KG1 (cell line): Measurements from ENCODE around the gene ATG5.
"Not testable (repeated sequence)": the region's sequence is repeated elsewhere in the genome, so short reads cannot be mapped to it uniquely, and the experiment has no call there.

Source experiments
- DNase-seq: peaks from one replicate; lab custom pipeline; 2025; lab: John Stamatoyannopoulos, UW

ATG5 gene

DNA sequence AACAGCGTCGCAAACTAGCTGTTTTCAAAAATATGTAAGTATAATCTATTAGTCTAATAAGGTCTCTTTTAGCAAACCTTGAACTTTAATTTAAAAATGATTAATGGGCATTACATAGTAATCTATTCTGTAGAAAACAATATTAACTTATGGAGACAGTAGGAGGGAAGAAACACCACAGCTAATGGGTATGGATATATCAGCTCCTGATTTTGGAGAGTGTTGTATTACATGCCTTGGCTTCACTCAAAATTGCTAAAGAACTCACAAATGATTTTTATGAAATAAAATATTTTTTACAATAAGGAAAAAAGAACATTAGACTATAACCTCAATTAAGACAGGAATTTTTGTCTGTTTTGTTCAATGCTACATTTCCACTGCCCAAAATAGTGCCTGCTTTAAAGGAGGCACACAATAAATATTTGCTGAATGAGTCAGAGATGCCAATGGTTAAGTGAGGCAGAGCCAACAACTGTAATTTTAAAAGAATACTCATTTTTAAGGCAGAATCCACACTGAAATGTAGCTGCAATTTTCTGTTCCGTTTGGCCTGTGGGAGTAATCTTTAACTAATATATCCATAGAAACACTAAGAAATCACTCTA lies 15.7 kb downstream of the ATG5 start:
- DNase-seq = no peak

DNA sequence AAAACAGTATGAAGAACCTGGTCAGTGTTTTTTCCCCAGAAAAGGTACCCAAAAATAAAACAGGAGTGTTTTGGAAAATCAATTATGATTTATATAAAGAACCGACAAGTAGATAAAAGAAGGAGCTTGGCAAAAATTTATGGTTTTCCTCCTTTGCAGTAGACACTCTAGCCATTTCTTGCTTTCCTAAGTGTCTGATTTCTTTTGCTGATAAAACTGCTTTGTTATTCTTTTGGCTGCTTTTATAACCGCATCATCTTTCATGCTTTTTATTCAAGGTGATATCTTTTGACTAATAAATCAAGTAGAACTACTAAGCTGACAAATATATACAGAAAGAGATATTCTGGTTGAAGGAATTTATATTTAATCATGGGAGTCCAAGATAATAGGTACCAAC lies 16.6 kb downstream of the ATG5 start:
- DNase-seq = no peak

DNA sequence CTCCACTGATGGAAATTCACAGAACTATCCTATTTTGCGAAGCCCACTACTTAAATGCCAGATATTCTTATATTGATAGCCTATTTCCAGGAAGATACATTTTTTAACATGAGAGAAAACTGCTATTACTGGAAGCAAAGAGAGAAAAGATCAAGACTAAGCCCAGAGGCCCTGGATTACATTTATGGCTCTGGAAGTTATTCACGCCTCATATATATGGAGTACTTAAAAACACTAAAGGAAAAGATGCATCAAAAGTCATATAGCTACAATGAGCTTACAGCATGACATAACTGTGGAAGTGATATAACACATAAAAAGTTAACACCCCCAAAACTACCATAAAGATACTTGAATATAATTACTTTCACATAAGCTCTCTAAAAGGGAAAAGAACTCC lies 19.8 kb downstream of the ATG5 start:
- DNase-seq = no peak

- no peak for DNase-seq
Measured at GRCh38 chr6:106300944-106301343, 24.6 kb downstream of the ATG5 start.

DNA sequence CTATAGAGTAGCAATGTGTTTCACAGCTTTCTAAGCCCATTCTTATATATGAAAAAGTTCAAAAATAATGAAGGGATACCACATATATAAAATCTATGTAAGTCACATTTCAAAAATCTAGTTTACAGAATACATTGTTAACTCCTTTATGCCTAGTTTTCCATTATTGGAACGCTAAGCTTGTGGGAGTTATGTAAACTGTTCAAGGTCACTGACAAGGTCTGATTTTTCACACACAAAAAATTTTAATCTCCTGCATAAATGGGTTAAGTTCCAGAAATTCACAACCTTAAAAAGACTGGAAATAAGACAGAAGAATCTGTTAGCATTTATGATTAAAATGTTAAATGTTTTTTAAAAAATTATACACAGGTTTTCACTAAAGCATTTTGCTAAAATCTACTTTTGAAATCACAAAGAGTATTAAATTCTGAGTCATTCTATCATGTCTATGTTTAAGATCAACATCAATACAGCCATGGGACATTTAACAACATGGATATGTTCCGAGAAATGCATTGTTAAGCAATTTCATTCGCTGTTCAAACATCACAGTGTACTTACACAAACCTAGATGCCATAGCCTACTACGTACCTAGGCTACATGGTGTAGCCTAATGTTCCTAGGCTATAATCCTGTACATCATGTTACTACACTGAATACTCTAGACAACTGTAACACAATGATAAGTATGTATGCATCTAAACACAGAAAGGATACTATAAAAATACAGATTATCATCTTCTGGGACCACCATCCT lies 25.4 kb downstream of the ATG5 start:
- DNase-seq = no peak

DNA sequence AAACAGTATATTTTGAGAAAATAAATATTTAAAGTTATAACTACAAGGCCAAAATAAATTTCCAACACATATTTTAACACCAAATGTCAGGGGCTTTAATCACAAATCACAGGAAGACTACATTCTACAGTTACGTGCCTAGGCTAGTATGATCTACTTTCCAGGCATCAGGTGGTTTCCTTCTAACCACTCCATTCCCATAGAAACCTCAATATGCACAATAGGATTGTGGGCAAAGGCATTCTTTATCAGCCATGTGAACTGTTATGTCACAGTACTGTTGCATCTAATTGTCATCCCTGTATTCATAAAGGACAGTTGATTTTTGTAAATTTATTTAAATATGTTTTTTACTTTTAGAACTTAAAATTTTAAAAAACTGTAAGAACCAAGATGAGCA lies 32.4 kb downstream of the ATG5 start:
- no peak for DNase-seq

DNA sequence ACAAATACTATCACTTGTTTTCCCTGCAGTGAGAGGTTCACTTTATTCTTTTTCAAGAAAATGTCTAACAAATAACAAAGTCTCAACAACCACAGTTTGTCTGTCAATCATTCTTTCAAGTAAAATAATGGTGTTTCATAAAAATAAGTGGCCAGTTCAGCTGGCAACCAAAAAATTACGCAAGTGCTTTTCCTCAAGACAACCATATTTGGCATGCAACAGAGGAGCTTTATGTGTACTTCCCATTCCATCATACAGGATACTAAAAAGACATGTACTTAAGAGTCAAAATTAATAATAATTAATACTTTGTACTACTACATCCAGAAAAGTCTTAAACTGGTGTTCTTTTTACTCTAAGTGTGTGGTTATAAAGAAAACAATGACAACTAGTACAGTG lies 34.6 kb downstream of the ATG5 start:
- DNase-seq = no peak

GRCh38 chr6:106290032-106290431 lies 35.5 kb downstream of the ATG5 start:
- DNase-seq = no peak

DNA sequence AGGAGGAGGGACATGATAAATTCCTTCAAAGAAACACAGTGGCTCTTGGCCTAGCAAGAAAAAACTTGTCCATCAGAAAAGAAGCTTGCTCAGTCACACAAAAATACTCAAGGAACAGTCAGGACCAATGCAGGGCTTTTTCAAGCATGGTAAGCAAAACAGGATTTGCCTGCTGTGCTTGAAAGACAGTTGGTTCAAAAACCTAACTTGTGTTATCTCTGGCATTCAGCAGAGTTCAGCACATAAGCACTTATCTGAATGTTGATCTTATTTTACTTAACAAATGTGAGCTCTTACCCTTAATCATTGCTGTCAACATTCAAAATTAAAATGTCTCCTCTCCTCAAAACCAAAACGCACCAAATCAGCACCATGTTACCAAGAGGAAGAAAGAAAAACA lies 38.3 kb downstream of the ATG5 start:
- no peak for DNase-seq

DNA sequence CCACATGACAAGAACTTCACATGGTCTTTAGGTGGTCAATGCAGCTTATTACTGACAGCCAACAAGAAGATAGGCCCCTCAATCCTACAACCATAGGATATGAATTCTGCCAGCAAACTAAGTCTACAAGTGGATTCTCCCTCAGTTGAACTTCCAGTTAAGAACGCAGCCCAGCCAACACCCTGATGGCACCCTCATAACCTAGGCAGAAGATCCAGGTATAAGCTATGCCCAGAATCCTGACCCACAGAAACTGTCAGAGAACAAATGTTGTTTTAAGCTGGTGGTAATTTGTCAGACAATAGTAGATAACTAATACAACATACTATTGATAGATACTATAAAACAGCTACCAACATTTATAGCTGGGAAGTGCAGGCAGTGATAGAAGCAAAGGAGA lies 38.8 kb downstream of the ATG5 start:
- no peak for DNase-seq

GRCh38 chr6:106283481-106283880 lies 42.1 kb downstream of the ATG5 start:
- no peak for DNase-seq

- DNase-seq = no peak
Measured at GRCh38 chr6:106281661-106282060, 43.9 kb downstream of the ATG5 start.

DNA sequence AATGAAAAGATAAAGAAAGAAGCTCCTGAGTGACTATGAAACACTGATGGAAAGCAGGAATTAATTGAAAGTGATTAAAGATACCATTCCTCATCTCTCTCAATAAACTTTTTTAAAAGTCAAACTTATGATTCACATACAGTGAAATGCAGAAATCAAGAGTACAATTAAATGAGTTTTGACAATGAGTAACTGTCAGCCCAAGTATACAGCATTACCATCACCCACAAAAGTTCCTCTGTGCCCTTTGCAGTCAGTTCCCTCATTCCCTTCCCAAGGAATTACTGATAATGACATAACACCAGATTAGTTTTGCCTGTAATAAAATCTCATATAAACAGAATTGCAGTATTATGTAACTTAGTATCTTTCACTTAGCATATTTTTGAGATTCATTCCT lies 44.5 kb downstream of the ATG5 start:
- DNase-seq = no peak

GRCh38 chr6:106279179-106279578 lies 46.4 kb downstream of the ATG5 start:
- no peak for DNase-seq

- no peak for DNase-seq
Measured at GRCh38 chr6:106275692-106276091, 49.9 kb downstream of the ATG5 start.

GRCh38 chr6:106273087-106273486 lies 52.5 kb downstream of the ATG5 start:
- DNase-seq = no peak

DNA sequence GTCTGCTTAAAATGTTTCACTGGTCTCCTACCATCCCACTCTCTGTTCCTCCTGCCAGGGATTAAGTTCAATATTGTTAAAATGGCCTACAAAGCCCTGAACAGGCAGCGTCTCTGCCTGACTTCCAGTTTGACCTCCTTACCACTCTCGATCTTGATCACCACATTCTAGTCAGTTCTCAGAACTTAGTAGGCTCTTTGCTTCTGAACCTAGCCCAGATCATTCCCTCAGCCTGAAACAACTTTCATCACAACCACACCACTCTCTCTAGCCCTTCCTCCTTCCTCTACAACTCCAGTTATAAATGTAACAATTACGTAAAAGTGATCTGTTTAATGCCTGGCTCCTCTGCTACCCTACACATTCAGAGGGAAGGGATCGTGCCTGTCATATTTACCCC lies 53.3 kb downstream of the ATG5 start:
- no peak for DNase-seq

DNA sequence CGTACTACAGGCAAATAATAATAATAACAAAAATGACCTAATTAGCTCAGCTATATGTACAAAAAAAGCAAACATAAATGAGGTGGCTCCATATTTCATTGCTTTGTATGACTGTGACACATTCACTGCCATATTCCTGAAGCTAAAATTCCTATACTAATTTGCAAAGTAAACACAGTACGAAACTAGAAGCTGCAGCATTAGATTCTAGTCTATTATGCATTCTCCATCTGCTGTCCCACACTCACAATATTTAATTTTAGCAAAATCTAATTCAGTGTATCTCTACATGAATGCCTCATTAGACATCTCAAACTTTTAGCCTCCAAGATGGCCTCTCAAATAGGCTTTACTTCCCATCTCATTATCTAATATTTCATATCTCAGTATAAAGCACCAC lies 55.1 kb downstream of the ATG5 start:
- DNase-seq = no peak

DNA sequence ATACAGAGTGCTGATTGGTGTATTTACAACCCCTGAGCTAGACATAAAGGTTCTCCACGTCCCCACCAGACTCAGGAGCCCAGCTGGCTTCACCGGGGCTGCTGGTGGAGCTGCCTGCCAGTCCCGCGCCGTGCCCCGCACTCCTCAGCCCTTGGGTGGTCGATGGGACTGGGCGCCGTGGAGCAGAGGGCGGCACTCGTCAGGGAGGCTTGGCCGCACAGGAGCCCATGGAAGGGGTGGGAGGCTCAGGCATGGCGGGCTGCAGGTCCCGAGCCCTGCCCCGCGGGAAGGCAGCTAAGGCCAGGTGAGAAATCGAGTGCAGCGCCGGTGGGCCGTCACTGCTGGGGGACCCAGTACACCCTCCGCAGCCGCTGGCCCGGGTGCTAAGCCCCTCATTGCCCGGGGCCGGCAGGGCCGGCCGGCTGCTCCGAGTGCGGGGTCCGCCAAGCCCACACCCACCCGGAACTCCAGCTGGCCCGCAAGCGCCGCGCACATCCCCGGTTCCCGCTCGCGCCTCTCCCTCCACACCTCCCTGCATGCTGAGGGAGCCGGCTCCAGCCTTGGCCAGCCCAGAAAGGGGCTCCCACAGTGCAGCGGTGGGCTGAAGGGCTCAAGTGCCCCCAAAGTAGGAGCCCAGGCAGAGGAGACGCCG lies 56.2 kb downstream of the ATG5 start:
- DNase-seq = not testable (repeated sequence)

DNA sequence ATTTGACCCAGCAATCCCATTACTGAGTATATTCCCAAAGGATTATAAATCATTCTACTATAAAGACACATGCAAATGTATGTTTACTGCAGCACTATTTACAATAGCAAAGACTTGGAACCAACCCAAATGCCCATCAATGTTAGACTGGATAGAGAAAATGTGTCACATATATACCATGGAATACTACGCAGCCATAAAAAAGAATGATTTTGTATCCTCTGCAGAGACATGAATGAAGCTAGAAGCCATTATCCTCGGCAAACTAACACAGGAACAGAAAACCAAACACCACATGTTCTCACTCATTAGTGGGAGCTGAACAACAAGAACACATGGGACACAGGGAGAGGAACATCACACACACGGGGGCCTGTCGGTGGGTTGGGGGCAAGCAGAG lies 57.1 kb downstream of the ATG5 start:
- not testable (repeated sequence) for DNase-seq

DNA sequence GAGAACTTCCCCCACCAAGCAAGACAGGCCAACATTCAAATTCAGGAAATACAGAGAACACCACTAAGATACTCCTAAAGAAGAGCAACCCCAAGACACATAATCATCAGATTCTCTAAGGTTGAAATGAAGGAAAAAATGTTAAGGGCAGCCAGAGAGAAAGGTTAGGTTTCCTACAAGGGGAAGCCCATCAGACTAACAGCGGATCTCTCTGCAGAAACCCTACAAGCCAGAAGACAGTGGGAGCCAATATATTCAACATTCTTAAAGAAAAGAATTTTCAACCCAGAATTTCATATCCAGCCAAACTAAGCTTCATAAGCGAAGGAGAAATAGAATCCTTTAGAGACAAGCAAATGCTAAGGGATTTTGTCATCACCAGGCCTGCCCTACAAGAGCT lies 61.1 kb downstream of the ATG5 start:
- DNase-seq = not testable (repeated sequence)

DNA sequence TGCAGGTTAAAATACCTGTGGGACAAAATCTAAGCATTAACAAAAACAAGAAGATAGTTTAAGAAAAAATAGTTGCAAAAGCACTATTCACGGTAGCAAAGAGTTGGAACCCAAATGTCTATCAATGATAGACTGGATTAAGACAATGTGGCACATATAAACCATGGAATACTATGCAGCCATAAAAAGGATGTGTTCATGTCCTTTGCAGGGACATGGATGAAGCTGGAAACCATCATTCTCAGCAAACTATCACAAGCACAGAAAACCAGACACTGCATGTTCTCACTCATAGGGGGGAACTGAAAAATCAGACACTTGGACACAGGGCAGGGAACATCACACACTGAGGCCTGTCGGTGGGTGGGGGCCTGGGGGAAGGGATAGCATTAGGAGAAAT lies 65.8 kb downstream of the ATG5 start:
- not testable (repeated sequence) for DNase-seq

DNA sequence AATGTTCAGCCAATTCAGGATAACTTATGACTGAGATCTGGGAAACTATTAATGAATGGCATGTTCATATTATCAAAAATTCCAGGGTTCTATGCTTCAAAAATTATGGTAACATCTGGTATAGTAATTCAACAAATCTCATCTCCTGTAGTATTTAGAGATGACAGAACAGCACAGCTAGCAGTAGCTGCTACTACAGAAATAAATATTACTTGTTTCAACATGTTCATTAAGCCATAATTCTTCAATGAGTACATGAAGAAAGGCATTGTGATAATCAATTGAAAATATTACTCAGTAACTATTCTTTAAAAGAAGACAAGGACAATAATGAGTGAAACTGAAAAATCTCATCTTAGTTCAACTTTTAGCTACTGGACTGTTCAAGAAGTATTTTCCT lies 66.8 kb downstream of the ATG5 start:
- DNase-seq = no peak

DNA sequence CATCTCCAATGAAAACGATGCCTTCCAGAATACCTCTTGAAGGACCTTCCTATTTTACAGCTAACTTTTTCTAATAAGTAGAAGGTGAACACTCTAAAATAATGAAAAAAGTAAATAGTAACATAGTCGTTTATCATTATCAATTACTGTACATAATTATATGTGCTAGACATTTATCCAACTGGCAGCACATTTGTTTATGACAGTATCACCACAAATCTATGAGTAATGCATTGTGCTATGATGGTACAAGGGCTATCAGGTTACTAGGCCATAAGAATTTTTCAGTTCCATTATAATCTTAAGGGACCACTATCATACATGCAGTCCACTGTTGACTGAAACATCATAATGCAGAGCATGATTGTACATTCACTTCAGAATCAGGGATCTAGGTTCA lies 68.4 kb downstream of the ATG5 start:
- no peak for DNase-seq
